HepG2 (cell line): Measurements from ENCODE around the gene PMFBP1. TPM values are rescaled to one million over a fixed set of nuclear protein-coding genes. Genes with fewer than 3 reads are reported as not detected.

ENCODE experiments used
- ADNP ChIP-seq: sonication (generic); formaldehyde crosslinking; IDR thresholded peaks from 2 replicates; pipeline ENCODE4 v1.4.0; 2020; ENCODE audit warnings: missing genetic modification reagents
- CEBPG ChIP-seq: IDR thresholded peaks from 2 replicates; pipeline ENCODE4 v1.6.1; 2016
- EHMT2 ChIP-seq: fragments of 200-600 bp; sonication (generic); IDR thresholded peaks from 2 replicates; pipeline ENCODE4 v1.7.0; 2017; ENCODE audit warnings: antibody characterized with exemption, low read depth, low read length, borderline replicate concordance
- PAX8 ChIP-seq: sonication (generic); formaldehyde crosslinking; IDR thresholded peaks from 2 replicates; pipeline ENCODE4 v1.8.0; 2022; ENCODE audit warnings: mild to moderate bottlenecking, missing genetic modification reagents, borderline replicate concordance
- SPEN ChIP-seq: sonication (generic); formaldehyde crosslinking; IDR thresholded peaks from 2 replicates; pipeline ENCODE4 v1.5.1; 2020; ENCODE audit warnings: low read depth, mild to moderate bottlenecking, missing genetic modification reagents
- YEATS2 ChIP-seq: sonication (generic); formaldehyde crosslinking; IDR thresholded peaks from 2 replicates; pipeline ENCODE4 v1.4.0; 2020; ENCODE audit warnings: missing genetic modification reagents, borderline replicate concordance
- ZNF124 ChIP-seq: sonication (generic); formaldehyde crosslinking; IDR thresholded peaks from 2 replicates; pipeline ENCODE4 v1.4.0; 2020; ENCODE audit warnings: missing genetic modification reagents
- ZNF558 ChIP-seq: sonication (generic); formaldehyde crosslinking; IDR thresholded peaks from 2 replicates; pipeline ENCODE4 v1.9.0; 2022; ENCODE audit warnings: mild to moderate bottlenecking, missing genetic modification reagents, borderline replicate concordance
- ZNF749 ChIP-seq: sonication (generic); formaldehyde crosslinking; IDR thresholded peaks from 2 replicates; pipeline ENCODE4 v1.8.0; 2022; ENCODE audit warnings: mild to moderate bottlenecking, missing genetic modification reagents, moderate library complexity, borderline replicate concordance
- ZSCAN9 ChIP-seq: IDR thresholded peaks from 2 replicates; pipeline ENCODE4 v1.6.1; 2016; ENCODE audit warnings: borderline replicate concordance
- polyA plus RNA-seq, 8 experiments: library from polyadenylated mRNA; depleted of rRNA in 3 of 8; stranded (reverse) in 7 of 8; unstranded in 1 of 8; fragments of >200 nt; fragmentation: Illumina TruSeq in 4 of 8; extraction: Trizol in 4 of 8; gene quantifications; 2 replicates each; pipeline versions ENCODE4 v1.2.1 to v1.2.3, GENCODE V29; 2011 to 2016; ENCODE audit warnings: low read depth in 4 of 8, missing spikeins in 1 of 8, mixed read lengths in 1 of 8; ENCODE audit not compliant: insufficient read depth in 1 of 8
- total RNA-seq, 5 experiments: library from RNA; depleted of rRNA; stranded (reverse); fragments of >200 nt; fragmentation: Illumina TruSeq; extraction: Trizol; gene quantifications; 2 replicates each; pipeline ENCODE4 v1.2.3, GENCODE V29; 2016; ENCODE audit warnings: low read depth in 1 of 5
- TF ChIP-seq, protein P1 (sequence below): sonication (generic); formaldehyde crosslinking; IDR thresholded peaks from 2 replicates; pipeline ENCODE4 v1.4.0; 2020; ENCODE audit warnings: missing genetic modification reagents
- TF ChIP-seq, protein P2 (sequence below), 2 experiments: sonication (generic) in 1 of 2; formaldehyde crosslinking in 1 of 2; IDR thresholded peaks; 2 replicates each; pipeline versions ENCODE4 v1.4.0 to v1.6.1; 2018 to 2020; ENCODE audit warnings: missing genetic modification reagents in 2 of 2, borderline replicate concordance in 1 of 2, low read depth in 1 of 2, mild to moderate bottlenecking in 1 of 2, missing biosample characterization in 1 of 2
- TF ChIP-seq, protein P3 (sequence below): sonication (generic); formaldehyde crosslinking; IDR thresholded peaks from 2 replicates; pipeline ENCODE4 v1.5.1; 2020; ENCODE audit warnings: missing genetic modification reagents, mild to moderate bottlenecking, borderline replicate concordance
- TF ChIP-seq, protein P4 (sequence below): sonication (generic); formaldehyde crosslinking; IDR thresholded peaks from 2 replicates; pipeline ENCODE4 v1.8.0; 2022; ENCODE audit warnings: missing genetic modification reagents, mild to moderate bottlenecking, borderline replicate concordance

The PMFBP1 gene
- total and polyA plus RNA-seq, 2 of the 13 experiments (the other 11 are each of a cell fraction or from before 2014, with no cell fraction given): 1.9 to 3.8 TPM

DNA sequence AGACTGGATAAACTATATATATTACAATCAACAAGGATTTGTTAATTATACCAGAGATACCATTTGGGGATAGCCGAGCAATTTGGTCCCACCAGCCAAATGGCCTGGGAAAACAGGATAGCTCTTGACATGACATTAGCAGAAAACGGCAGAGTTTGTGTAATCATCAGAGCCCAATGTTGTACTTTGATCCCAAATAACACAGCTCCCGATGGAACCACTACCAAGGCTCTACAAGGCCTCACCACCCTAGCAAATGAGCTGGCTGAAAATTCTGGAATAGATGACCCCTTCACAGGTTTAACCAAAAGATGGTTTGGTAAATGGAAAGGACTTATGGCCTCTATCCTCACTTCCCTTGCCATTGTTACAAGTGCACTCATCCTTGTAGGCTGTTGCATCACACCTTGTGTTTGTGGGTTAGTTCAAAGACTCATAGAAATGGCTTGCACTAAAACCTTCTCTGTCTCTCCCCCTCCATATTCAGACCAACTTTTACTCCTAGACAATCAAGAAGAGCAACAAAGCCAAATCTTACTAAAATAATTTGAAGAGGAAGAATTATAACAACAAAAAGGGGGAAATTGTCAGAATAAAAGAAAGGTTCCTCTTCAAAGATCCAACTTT is 88.1 kb downstream of the PMFBP1 start (continued):
- TF ChIP-seq, protein P1, sequence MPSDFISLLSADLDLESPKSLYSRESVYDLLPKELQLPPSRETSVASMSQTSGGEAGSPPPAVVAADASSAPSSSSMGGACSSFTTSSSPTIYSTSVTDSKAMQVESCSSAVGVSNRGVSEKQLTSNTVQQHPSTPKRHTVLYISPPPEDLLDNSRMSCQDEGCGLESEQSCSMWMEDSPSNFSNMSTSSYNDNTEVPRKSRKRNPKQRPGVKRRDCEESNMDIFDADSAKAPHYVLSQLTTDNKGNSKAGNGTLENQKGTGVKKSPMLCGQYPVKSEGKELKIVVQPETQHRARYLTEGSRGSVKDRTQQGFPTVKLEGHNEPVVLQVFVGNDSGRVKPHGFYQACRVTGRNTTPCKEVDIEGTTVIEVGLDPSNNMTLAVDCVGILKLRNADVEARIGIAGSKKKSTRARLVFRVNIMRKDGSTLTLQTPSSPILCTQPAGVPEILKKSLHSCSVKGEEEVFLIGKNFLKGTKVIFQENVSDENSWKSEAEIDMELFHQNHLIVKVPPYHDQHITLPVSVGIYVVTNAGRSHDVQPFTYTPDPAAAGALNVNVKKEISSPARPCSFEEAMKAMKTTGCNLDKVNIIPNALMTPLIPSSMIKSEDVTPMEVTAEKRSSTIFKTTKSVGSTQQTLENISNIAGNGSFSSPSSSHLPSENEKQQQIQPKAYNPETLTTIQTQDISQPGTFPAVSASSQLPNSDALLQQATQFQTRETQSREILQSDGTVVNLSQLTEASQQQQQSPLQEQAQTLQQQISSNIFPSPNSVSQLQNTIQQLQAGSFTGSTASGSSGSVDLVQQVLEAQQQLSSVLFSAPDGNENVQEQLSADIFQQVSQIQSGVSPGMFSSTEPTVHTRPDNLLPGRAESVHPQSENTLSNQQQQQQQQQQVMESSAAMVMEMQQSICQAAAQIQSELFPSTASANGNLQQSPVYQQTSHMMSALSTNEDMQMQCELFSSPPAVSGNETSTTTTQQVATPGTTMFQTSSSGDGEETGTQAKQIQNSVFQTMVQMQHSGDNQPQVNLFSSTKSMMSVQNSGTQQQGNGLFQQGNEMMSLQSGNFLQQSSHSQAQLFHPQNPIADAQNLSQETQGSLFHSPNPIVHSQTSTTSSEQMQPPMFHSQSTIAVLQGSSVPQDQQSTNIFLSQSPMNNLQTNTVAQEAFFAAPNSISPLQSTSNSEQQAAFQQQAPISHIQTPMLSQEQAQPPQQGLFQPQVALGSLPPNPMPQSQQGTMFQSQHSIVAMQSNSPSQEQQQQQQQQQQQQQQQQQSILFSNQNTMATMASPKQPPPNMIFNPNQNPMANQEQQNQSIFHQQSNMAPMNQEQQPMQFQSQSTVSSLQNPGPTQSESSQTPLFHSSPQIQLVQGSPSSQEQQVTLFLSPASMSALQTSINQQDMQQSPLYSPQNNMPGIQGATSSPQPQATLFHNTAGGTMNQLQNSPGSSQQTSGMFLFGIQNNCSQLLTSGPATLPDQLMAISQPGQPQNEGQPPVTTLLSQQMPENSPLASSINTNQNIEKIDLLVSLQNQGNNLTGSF (CRISPR knock-in tag): no peak
- peak; percentile 37; the same call in 1 of the 2 replicates for TF ChIP-seq SPEN (CRISPR knock-in tag)
- no peak for TF ChIP-seq ZNF558 (CRISPR knock-in tag)
- peak; percentile 97 for TF ChIP-seq EHMT2
- TF ChIP-seq ADNP (CRISPR knock-in tag): no peak
- no peak; the same call in 1 of the 2 replicates for TF ChIP-seq ZSCAN9 (CRISPR knock-in tag)
- TF ChIP-seq YEATS2 (CRISPR knock-in tag): peak; percentile 14; the same call in 1 of the 2 replicates
- TF ChIP-seq, protein P2, sequence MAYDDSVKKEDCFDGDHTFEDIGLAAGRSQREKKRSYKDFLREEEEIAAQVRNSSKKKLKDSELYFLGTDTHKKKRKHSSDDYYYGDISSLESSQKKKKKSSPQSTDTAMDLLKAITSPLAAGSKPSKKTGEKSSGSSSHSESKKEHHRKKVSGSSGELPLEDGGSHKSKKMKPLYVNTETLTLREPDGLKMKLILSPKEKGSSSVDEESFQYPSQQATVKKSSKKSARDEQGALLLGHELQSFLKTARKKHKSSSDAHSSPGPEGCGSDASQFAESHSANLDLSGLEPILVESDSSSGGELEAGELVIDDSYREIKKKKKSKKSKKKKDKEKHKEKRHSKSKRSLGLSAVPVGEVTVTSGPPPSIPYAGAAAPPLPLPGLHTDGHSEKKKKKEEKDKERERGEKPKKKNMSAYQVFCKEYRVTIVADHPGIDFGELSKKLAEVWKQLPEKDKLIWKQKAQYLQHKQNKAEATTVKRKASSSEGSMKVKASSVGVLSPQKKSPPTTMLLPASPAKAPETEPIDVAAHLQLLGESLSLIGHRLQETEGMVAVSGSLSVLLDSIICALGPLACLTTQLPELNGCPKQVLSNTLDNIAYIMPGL (CRISPR knock-in tag; IDR thresholded peaks at IDR 0.05; ENCODE audit: borderline replicate concordance in 1 of 2, low read depth in 1 of 2): no peak
- TF ChIP-seq, protein P3, sequence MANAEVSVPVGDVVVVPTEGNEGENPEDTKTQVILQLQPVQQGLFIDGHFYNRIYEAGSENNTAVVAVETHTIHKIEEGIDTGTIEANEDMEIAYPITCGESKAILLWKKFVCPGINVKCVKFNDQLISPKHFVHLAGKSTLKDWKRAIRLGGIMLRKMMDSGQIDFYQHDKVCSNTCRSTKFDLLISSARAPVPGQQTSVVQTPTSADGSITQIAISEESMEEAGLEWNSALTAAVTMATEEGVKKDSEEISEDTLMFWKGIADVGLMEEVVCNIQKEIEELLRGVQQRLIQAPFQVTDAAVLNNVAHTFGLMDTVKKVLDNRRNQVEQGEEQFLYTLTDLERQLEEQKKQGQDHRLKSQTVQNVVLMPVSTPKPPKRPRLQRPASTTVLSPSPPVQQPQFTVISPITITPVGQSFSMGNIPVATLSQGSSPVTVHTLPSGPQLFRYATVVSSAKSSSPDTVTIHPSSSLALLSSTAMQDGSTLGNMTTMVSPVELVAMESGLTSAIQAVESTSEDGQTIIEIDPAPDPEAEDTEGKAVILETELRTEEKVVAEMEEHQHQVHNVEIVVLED (CRISPR knock-in tag): no peak
- TF ChIP-seq, protein P4, sequence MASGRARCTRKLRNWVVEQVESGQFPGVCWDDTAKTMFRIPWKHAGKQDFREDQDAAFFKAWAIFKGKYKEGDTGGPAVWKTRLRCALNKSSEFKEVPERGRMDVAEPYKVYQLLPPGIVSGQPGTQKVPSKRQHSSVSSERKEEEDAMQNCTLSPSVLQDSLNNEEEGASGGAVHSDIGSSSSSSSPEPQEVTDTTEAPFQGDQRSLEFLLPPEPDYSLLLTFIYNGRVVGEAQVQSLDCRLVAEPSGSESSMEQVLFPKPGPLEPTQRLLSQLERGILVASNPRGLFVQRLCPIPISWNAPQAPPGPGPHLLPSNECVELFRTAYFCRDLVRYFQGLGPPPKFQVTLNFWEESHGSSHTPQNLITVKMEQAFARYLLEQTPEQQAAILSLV (CRISPR knock-in tag): no peak
- peak; percentile 80 for TF ChIP-seq CEBPG (CRISPR knock-in tag)
- TF ChIP-seq ZNF749: no peak
- TF ChIP-seq PAX8: no peak
- TF ChIP-seq ZNF124: no peak
